HEK293 (cell line): ENCODE results near the gene MOGAT2.

ENCODE experiments used
- BCL11B ChIP-seq: fragments of 450-650 bp; formaldehyde crosslinking; IDR thresholded peaks from 2 replicates; pipeline ENCODE4 v1.5.1; 2016; ENCODE audit warnings: low read depth, missing biosample characterization, missing genetic modification characterization
- CTCF ChIP-seq: fragments of 450-650 bp; formaldehyde crosslinking; IDR thresholded peaks from 2 replicates; pipeline ENCODE4 v1.5.1; 2016; ENCODE audit warnings: missing biosample characterization, missing genetic modification characterization
- GLI2 ChIP-seq: fragments of 450-650 bp; formaldehyde crosslinking; IDR thresholded peaks from 2 replicates; pipeline ENCODE4; 2017; ENCODE audit warnings: missing biosample characterization, missing genetic modification characterization, low read depth, borderline replicate concordance
- GLIS1 ChIP-seq: fragments of 450-650 bp; formaldehyde crosslinking; IDR thresholded peaks from 2 replicates; pipeline ENCODE4 v1.5.1; 2016; ENCODE audit warnings: missing biosample characterization, missing genetic modification characterization
- HOXA7 ChIP-seq: sonication (generic); formaldehyde crosslinking; IDR thresholded peaks from 2 replicates; pipeline ENCODE4 v1.8.1; 2022; ENCODE audit warnings: missing genetic modification reagents, borderline replicate concordance
- INSM2 ChIP-seq: fragments of 450-650 bp; formaldehyde crosslinking; IDR thresholded peaks from 2 replicates; pipeline ENCODE4 v1.5.1; 2016; ENCODE audit warnings: missing biosample characterization, missing genetic modification characterization
- KLF10 ChIP-seq: fragments of 450-650 bp; IDR thresholded peaks from 2 replicates; pipeline ENCODE4 v1.5.1; 2018; ENCODE audit warnings: missing biosample characterization, mild to moderate bottlenecking, missing genetic modification characterization
- KLF16 ChIP-seq: fragments of 450-650 bp; formaldehyde crosslinking; IDR thresholded peaks from 2 replicates; pipeline ENCODE4 v1.5.1; 2017; ENCODE audit warnings: missing biosample characterization, missing genetic modification characterization
- KLF17 ChIP-seq: fragments of 450-650 bp; formaldehyde crosslinking; IDR thresholded peaks from 2 replicates; pipeline ENCODE4 v1.5.1; 2016; ENCODE audit warnings: missing biosample characterization, missing genetic modification characterization
- KLF7 ChIP-seq: fragments of 450-650 bp; formaldehyde crosslinking; IDR thresholded peaks from 2 replicates; pipeline ENCODE4 v1.5.1; 2016; ENCODE audit warnings: missing biosample characterization, missing genetic modification characterization, borderline replicate concordance
- PATZ1 ChIP-seq: fragments of 450-650 bp; formaldehyde crosslinking; IDR thresholded peaks from 2 replicates; pipeline ENCODE4 v1.5.1; 2016; ENCODE audit warnings: missing biosample characterization, missing genetic modification characterization
- PBX3 ChIP-seq: sonication (generic); formaldehyde crosslinking; IDR thresholded peaks from 2 replicates; pipeline ENCODE4 v1.8.1; 2022; ENCODE audit warnings: mild to moderate bottlenecking, moderate library complexity, missing genetic modification reagents
- PRDM1 ChIP-seq: fragments of 450-650 bp; formaldehyde crosslinking; IDR thresholded peaks from 2 replicates; pipeline ENCODE4; 2016; ENCODE audit warnings: missing biosample characterization, missing genetic modification characterization
- PRDM6 ChIP-seq: fragments of 450-650 bp; formaldehyde crosslinking; IDR thresholded peaks from 2 replicates; pipeline ENCODE4 v1.5.1; 2017; ENCODE audit warnings: missing biosample characterization, missing genetic modification characterization
- SP3 ChIP-seq: fragments of 450-650 bp; formaldehyde crosslinking; IDR thresholded peaks from 2 replicates; pipeline ENCODE4 v1.5.1; 2016; ENCODE audit warnings: missing biosample characterization, missing genetic modification characterization
- YY2 ChIP-seq: fragments of 450-650 bp; formaldehyde crosslinking; IDR thresholded peaks from 2 replicates; pipeline ENCODE4 v1.5.1; 2016; ENCODE audit warnings: missing biosample characterization, missing genetic modification characterization
- ZNF248 ChIP-seq: fragments of 450-650 bp; formaldehyde crosslinking; IDR thresholded peaks from 2 replicates; pipeline ENCODE4 v1.5.1; 2017; ENCODE audit warnings: missing biosample characterization, missing genetic modification characterization
- ZNF280D ChIP-seq: fragments of 450-650 bp; formaldehyde crosslinking; IDR thresholded peaks from 2 replicates; pipeline ENCODE4 v1.5.1; 2016; ENCODE audit warnings: missing biosample characterization, missing genetic modification characterization
- ZNF558 ChIP-seq: fragments of 450-650 bp; formaldehyde crosslinking; IDR thresholded peaks from 2 replicates; pipeline ENCODE4 v1.5.1; 2016; ENCODE audit warnings: missing biosample characterization, missing genetic modification characterization
- ZNF571 ChIP-seq: fragments of 450-650 bp; formaldehyde crosslinking; IDR thresholded peaks from 2 replicates; pipeline ENCODE4 v1.5.0; 2017; ENCODE audit warnings: missing biosample characterization, missing genetic modification characterization
- ZNF645 ChIP-seq: fragments of 450-650 bp; formaldehyde crosslinking; IDR thresholded peaks from 2 replicates; pipeline ENCODE4; 2016; ENCODE audit warnings: missing biosample characterization, missing genetic modification characterization
- ZNF76 ChIP-seq: fragments of 450-650 bp; formaldehyde crosslinking; IDR thresholded peaks from 2 replicates; pipeline ENCODE4; 2016; ENCODE audit warnings: low read depth, missing biosample characterization, missing genetic modification characterization, borderline replicate concordance
- ZNF792 ChIP-seq: fragments of 450-650 bp; formaldehyde crosslinking; IDR thresholded peaks from 2 replicates; pipeline ENCODE4 v1.5.1; 2016; ENCODE audit warnings: missing biosample characterization, missing genetic modification characterization

Gene MOGAT2

GRCh38 chr11:75768112-75768908 lies 50.7 kb downstream of the MOGAT2 start, which contains the start of gene DGAT2 (continued):
- TF ChIP-seq PATZ1 = peak; percentile 36; the same call in 1 of the 2 replicates
- peak; percentile 28; the same call in 1 of the 2 replicates for TF ChIP-seq YY2 (tag by site-specific recombination)
- TF ChIP-seq HOXA7 (CRISPR knock-in tag) = no peak
- TF ChIP-seq GLI2 (tag by site-specific recombination) = no peak
- TF ChIP-seq GLIS1 (tag by site-specific recombination) = peak; percentile 71
- no peak for TF ChIP-seq ZNF248
- TF ChIP-seq BCL11B = no peak
- no peak for TF ChIP-seq PRDM1 (tag by site-specific recombination)
- TF ChIP-seq CTCF = peak; percentile 31; the same call in 1 of the 2 replicates
- no peak for TF ChIP-seq ZNF280D (tag by site-specific recombination)
- no peak for TF ChIP-seq ZNF558 (tag by site-specific recombination)
- TF ChIP-seq KLF17 (tag by site-specific recombination) = peak; percentile 90
- TF ChIP-seq PRDM6 (tag by site-specific recombination) = no peak
- peak; percentile 74 for TF ChIP-seq KLF10 (tag by site-specific recombination)
- peak; percentile 86 for TF ChIP-seq SP3 (tag by site-specific recombination)
- TF ChIP-seq KLF16 = peak; percentile 85
- peak; percentile 59; the same call in 1 of the 2 replicates for TF ChIP-seq KLF7
- peak; percentile 64 for TF ChIP-seq PBX3 (CRISPR knock-in tag)
- peak; percentile 36; the same call in 1 of the 2 replicates for TF ChIP-seq INSM2
- TF ChIP-seq ZNF76 (tag by site-specific recombination) = peak; percentile 50; the same call in 1 of the 2 replicates
- no peak for TF ChIP-seq ZNF571 (tag by site-specific recombination)
- no peak for TF ChIP-seq ZNF645 (tag by site-specific recombination)
- TF ChIP-seq ZNF792 (tag by site-specific recombination) = no peak
